Amygdala (tissue), 56 donors: ENCODE measurements around the gene MYH14.
"Not testable (repeated sequence)": the region's sequence is repeated elsewhere in the genome, so short reads cannot be mapped to it uniquely, and the experiment has no call there.

Source experiments
- DNase-seq, 56 donors: peaks; one replicate each; lab custom pipeline; 2025; lab: John Stamatoyannopoulos, UW

MYH14 gene

DNA sequence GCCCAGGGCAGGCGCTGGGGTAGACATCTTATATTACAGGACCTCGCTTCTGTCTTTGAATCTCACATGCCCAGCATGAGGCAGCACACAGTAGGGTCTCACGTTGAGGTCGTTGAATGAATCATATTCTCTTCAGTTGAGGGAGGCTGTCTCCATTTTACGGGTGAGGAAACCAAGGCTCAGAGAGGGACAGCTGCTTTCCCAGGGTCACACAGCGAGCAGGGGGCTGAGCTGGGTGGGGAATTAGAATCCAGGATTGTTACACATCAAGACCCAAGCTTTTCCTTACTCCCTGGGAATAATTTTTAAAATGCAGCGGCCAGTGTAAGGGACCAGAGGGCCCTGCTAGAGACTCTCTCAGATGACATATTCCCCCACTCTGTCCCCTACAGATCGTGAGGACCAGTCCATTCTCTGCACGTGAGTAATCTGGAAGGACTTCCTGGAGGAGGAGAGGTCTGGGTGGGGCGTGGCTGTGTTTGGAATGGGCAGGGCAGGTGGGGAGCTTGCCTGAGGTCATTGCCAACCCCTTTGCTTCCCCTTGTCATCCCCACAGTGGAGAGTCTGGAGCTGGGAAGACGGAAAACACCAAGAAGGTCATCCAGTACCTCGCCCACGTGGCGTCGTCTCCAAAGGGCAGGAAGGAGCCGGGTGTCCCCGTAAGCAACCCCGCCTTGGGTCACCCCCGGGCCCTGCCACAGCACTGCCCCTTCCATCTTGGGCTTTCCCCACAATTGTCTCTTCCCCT is 19.4 kb downstream of the MYH14 start:
- DNase-seq: no peak

GRCh38 chr19:50223439-50223716 is 20.0 kb downstream of the MYH14 start:
- no peak for DNase-seq

- peak in 20 of 56 donors; percentile 5 to 56 (median 30) for DNase-seq
Measured at GRCh38 chr19:50224986-50225747, 21.7 kb downstream of the MYH14 start.

DNA sequence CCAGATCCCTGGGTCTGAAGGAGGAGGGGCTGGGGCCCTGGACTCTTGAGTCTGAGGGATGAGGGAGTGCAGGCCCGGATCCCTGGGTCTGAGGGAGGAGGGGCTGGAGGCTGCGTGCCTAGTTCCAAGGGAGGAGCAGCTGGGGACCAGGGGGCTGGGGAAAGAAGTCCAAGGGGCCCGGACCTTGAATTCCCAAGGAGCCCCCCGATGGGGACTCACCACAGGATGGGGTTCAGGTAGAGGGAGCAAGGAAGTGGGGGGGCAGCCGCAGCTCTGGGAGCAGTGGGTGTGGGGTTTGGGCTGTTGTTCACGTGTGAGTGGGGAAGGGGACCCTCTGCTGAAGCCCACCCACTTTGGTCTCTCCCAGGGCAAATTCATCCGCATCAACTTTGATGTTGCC is 23.1 kb downstream of the MYH14 start:
- no peak for DNase-seq

GRCh38 chr19:50228153-50228552 is 24.7 kb downstream of the MYH14 start:
- not testable (repeated sequence) for DNase-seq

DNA sequence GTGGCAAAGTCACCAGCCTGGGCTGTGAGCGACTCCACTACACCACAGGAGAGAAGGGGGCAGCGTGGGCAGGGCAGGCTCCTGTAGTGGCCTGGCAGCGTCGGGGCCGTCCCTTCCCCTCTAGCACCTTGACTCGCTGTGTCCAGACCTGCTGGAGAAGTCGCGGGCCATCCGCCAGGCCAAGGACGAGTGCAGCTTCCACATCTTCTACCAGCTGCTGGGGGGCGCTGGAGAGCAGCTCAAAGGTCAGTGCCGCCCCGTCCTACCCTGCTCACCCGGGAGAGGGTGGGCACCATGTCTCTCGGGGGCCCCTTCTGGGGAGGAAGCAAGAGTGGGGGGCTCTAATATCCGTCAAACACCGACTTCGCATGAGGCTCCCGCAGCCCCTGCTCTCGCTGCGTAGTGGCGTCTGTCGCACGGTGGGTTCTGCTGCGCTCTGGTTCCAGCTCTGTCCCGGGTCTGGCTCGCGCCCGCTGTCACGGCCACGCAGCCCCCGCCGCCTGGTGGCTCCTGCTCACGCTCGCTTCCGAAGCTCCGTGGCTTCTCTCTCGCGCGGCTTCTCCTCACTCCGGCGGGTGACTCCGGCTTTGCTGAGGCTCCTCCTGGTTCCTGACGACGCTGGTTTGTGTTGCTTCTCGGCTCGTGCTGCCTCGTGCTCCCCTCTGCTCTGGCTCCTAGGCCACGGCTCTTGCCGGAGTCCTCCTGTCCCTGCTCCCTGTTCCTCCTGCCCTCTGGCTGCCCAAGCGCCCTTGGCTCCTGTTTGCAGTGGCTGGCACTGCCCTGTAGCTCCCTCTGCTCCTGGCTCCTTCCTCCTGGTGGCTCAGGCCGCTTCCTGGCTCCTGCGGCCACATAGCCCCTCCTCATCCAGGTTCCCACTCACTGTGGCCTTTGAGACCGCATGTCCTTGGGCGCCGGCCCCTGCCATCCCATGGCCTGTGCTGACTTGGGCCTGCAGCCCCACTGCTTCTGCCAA is 27.2 kb downstream of the MYH14 start:
- DNase-seq: peak in 4 of 56 donors; percentile 3 to 50 (median 7)

DNA sequence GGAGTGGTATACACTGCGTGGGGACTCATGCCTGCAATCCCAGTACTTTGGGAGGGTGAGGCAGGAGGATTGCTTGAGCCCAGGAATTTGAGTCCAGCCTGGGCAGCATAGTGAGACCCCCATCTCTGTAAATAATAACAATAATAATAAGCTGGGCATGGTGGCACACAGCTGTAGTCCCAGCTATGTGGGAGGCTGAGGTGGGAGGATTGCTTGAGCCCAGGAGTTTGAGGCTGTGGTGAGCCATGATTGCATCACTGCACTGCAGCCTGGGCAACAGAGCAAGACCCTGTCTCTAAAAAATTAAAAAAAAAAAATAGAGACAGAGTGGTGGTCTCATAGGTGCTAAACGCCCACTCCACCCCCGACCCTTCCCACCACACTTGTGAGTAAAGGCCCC is 28.0 kb downstream of the MYH14 start:
- not testable (repeated sequence) for DNase-seq

- no peak for DNase-seq
Measured at GRCh38 chr19:50231821-50232220, 28.4 kb downstream of the MYH14 start.

- no peak for DNase-seq
Measured at GRCh38 chr19:50232600-50232999, 29.2 kb downstream of the MYH14 start.

- DNase-seq: no peak
Measured at GRCh38 chr19:50233308-50233910, 30.0 kb downstream of the MYH14 start.

DNA sequence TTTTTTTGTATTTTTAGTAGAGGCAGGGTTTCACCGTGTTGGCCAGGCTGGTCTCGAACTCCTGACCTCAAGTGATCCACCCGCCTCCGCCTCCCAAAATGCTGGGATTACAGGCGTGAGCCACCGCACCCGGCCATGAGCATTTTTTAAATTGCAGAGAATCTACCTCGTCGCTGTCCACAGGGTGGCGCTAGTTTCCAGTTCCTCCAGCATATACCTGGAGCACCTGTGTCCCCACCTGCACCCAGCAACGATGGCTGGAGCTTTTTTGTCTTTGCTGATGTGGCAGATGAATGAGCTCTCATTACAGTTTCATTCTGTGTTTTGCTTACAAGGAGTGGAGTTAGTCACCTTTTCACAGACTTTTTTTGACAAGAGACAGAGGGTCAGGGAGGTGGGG is 34.1 kb downstream of the MYH14 start:
- not testable (repeated sequence) for DNase-seq

DNA sequence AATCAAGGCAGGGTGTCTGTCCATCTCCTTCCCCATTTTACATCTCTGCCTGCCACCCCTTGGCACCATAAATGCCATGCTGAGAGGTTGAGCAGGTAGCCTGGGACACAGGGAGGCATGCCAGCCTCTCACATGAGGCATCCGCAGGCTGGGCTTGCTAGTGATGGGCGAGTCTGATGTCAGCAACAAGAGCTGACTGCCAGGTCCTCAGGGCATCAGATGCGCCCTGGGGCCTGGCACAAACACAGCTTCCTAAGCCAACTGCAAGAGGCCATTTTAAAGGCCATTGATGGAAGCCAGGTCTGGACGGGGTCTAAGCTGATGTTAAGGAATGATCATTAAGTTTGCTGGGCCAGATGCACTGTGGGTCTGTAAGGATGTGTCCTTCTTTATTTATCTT is 34.6 kb downstream of the MYH14 start:
- no peak for DNase-seq

DNA sequence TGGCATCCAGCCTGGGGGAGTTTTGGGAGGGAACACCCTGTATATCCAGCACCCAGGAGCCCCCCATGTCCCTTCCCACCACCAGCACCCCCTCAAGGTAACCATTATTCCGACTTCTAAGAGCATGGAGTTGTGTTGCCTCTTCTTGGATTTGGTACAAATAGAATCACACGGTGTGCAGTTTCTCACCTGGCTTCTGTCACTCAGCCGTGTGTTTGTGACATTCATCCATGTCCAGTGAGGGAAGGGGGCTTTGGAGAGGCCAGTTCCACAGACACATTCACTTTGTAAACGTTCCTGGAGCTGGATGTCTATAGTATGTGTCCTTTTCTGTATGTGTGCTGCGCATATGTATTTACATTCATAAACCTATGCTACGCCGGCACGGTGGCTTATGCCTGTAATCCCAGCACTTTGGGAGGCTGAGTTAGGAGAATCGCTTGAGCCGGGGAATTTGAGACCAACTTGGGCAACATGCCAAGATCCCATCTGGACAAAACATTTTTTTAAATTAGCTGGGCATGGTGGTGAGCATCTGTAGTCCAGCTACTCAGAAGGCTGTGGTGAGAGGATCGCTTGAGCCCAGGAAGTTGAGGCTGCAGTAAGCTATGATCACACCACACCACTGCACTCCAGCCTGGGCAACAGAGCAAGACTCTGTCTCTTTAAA is 36.6 kb downstream of the MYH14 start:
- no peak for DNase-seq

DNA sequence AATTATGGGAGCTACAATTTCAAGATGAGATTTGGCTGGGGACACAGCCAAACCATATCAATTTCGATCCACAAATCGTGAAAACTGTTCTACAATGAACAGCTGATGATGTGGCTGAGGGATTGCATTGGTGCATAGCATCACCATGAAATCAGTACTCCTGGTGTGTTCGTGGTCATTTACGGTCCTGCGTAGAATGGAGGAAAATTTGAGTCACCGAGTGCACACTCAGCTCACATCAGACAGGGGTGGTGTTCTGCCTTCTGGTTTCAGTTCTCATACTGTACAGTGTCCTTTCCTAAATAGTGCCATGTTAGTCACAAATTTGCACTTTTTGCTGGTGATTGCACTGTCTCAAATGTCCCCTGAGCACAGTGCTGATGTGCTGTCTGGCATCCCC is 39.2 kb downstream of the MYH14 start:
- DNase-seq: no peak

GRCh38 chr19:50244695-50245094 is 41.3 kb downstream of the MYH14 start:
- DNase-seq: no peak

GRCh38 chr19:50248413-50248812 is 45.0 kb downstream of the MYH14 start:
- DNase-seq: no peak

DNA sequence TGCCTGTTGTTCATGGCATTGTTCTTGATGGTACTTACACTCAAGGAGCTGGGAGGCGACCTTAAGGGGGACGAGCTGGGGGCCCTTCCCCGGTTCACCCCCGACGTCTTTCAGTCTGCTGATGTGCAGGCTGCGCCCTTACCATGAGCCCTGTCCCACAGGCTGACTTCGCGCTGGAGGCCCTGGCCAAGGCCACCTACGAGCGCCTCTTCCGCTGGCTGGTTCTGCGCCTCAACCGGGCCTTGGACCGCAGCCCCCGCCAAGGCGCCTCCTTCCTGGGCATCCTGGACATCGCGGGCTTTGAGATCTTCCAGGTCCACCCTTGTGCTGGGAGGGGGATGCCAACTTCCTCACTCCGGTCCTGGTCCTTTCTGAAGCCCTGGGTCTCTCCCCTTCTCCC is 45.4 kb downstream of the MYH14 start:
- DNase-seq: no peak

GRCh38 chr19:50249636-50250035 is 46.2 kb downstream of the MYH14 start:
- no peak for DNase-seq

DNA sequence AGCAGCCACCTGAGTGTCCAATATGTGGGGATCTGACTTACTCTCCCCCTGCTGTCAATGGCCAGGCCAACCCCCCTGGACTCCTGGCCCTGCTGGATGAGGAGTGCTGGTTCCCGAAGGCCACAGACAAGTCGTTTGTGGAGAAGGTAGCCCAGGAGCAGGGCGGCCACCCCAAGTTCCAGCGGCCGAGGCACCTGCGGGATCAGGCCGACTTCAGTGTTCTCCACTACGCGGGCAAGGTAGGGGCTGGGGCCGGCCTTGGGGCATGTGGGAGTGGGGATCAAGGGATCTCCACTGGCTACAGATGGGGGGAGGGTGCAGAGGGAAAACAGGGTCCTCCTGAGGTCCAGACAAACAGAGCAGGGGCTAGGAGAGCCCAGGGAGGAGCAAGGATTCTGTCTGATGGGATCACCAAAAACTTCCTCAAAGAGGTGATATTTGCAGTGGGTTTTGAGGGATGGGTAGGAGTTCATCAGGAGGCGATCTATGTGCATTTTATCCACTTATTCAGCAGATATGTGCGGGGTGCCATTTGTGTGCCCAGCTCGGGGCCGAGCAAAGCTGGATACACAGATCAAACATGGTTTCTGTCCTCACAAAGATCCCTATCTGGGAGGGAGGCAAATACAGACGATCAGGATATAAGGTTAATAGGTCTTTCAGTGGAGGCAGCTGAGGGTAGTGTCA is 47.2 kb downstream of the MYH14 start:
- no peak for DNase-seq
